ENCODE data around the gene GALNT10. TPM values are rescaled to one million over a fixed set of nuclear protein-coding genes. Genes with fewer than 3 reads are reported as not detected.
A peak's percentile ranks its signal among the peaks of the same experiment; 100 is the strongest.

GALNT10 gene
- total and polyA plus RNA-seq, 9 of the 15 experiments (the other 6 are each of a cell fraction or from before 2014, with no cell fraction given) = 4.6 to 37.1 (median 13.3) TPM

DNA sequence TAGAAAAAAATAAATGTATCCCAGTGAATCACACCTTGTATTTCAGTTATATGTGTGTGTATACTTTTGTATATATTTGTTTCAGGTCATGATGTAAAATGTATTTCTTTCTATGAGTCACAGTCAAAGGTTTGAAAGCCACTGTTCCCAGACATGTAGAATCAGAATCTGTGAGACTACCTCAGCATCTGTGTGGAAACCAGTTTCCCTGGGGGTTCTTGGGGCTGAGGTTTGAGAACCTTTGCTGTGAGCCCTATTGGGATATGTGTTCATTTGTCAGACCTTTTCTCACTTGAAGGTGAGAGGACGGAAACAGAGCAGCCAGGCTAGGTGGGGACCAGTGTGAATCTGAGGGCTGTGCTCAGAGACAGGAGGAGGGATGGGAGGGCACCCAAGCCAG is 176.6 kb downstream of the GALNT10 start:
- CTCF ChIA-PET (ENCODE audit: low intra/inter-chr PET ratio) = no interaction called here
- Histone ChIP-seq H3K9me3 (replicated peaks; ENCODE audit: control insufficient read depth, insufficient read depth, low read depth, low read length) (no peaks in the 10 kb centered on the region), H3K27ac (ENCODE audit: extremely low read depth, low read depth, low read length) (no peak overlapping the region), H3K79me2 (ENCODE audit: control insufficient read depth, insufficient read depth, low read length) (no peaks in the 10 kb centered on the region), H2AFZ (ENCODE audit: low read depth, low read length) (no peak overlapping the region), H4K20me1 (replicated peaks; ENCODE audit: control insufficient read depth, insufficient read depth, low read length) (no peaks in the 10 kb centered on the region), H3K4me3 (no peak overlapping the region), H3K4me1 (replicated peaks in 1 of 2; ENCODE audit: control insufficient read depth in 2 of 2, insufficient read depth in 2 of 2, low read length in 2 of 2) (peaks cover 0 to 9% of the 10 kb centered on the region in 2 experiments; a peak in 3 of 5 replicates), H3K27me3 (ENCODE audit: control insufficient read depth in 2 of 2, insufficient read depth in 2 of 2, low read length in 2 of 2) (no peaks in the 10 kb centered on the region), H3K9ac (ENCODE audit: insufficient read depth in 1 of 2, low read depth in 2 of 2, low read length in 2 of 2) (0 out of 4 replicates have a peak overlapping the region, but pooled peaks of 1 of the 2 experiments have one; percentile 8), H3K4me2 (ENCODE audit: insufficient read depth, low read length) (no peak overlapping the region), H3K36me3 (ENCODE audit: control insufficient read depth, insufficient read depth, low read length) (no peaks in the 10 kb centered on the region; the same call in 2 of the 3 replicates), H3K9me1 (ENCODE audit: control insufficient read depth, insufficient read depth, low read length) (no peaks in the 10 kb centered on the region)
- intact Hi-C loops (cut with micrococcal nuclease) = no loop called here
- POLR2A ChIA-PET = no interaction called here
- no peak for TF ChIP-seq ZNF696 (CRISPR knock-in tag; conservative IDR thresholded peaks at IDR 0.05)
- no peak for TF ChIP-seq RBM39 (optimal IDR thresholded peaks at IDR 0.05; ENCODE audit: low read depth, low read length)
- WGBS (ENCODE audit: insufficient coverage, low coverage, missing lambda C conversion rate) = 100% methylated on average over 1 of the region's 1 CpG
- no TSS peak for BruUV-seq (replicated peaks)
- ATAC-seq = no peak
- FAIRE-seq = no peak
- in situ Hi-C loops (cut with MboI) = no loop called here
- no peak for DNase-seq (ENCODE audit: extremely low read depth in 1 of 4, low spot score in 3 of 4)

DNA sequence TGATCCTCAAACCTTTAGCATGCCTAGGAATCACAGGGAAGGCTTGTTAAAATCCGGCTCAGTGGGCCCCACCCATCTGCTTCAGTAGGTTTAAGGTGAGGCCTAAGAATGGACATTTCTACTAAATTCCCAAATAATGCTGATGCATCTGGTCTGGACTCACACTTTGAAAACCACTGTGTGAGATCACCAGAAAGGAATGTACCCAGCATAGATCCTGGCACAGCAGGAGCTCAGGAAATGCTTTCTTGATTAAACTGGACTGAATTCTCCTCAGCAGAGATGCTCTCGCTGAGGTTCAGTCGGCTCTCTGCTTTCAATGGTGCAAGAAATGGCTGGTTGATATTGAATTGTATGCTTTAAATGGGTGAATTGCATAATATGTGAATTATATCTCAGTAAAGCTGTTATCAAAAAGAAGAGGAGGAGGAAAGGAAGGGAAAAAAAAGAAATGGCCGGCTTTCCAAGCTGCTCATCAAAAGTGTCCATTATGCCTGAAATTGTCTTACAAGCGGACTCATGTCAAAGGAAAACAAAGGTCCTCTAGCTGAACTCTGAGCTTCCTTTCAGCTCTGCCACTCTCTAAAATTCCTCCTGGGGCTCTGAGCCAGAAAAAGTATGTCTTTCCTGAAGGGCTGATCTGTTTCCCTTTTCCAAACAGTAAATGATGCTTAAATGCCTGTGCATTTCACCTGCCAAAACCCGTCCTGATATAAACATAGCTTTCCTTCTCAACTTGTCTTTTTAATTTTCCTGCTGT is 177.7 kb downstream of the GALNT10 start:
- H3K79me2 ChIP-seq (ENCODE audit: control insufficient read depth, insufficient read depth, low read length) = no peaks in the 10 kb centered on the region
- H2AFZ ChIP-seq (ENCODE audit: low read depth, low read length) = no peak overlapping the region
- FAIRE-seq (no peak), ATAC-seq (no peak), DNase-seq (ENCODE audit: extremely low read depth in 1 of 4, low spot score in 3 of 4) (no peak)
- no TSS peak for BruUV-seq (replicated peaks)
- no peak overlapping the region for H3K4me2 ChIP-seq (ENCODE audit: insufficient read depth, low read length)
- no peaks in the 10 kb centered on the region for H3K9me3 ChIP-seq (replicated peaks; ENCODE audit: control insufficient read depth, insufficient read depth, low read depth, low read length)
- peaks cover 7 to 20% of the 10 kb centered on the region in 2 experiments; a peak in 4 of 5 replicates for H3K4me1 ChIP-seq (replicated peaks in 1 of 2; ENCODE audit: control insufficient read depth in 2 of 2, insufficient read depth in 2 of 2, low read length in 2 of 2)
- H3K4me3 ChIP-seq = no peak overlapping the region
- ChIA-PET POLR2A (interaction anchor here (1.2 kb wide), 1 partner anchor 12 kb away, joined by 3 read pairs; no protein-coding TSS in a partner anchor), CTCF (ENCODE audit: low intra/inter-chr PET ratio) (no interaction called here)
- no peaks in the 10 kb centered on the region for H4K20me1 ChIP-seq (replicated peaks; ENCODE audit: control insufficient read depth, insufficient read depth, low read length)
- H3K36me3 ChIP-seq (ENCODE audit: control insufficient read depth, insufficient read depth, low read length) = no peaks in the 10 kb centered on the region; the same call in 2 of the 3 replicates
- H3K9ac ChIP-seq (ENCODE audit: insufficient read depth in 1 of 2, low read depth in 2 of 2, low read length in 2 of 2) = no peak overlapping the region; a peak in 1 of 4 replicates
- in situ Hi-C loops (cut with MboI) = no loop called here
- intact Hi-C loops (cut with micrococcal nuclease) = no loop called here
- WGBS (ENCODE audit: insufficient coverage, low coverage, missing lambda C conversion rate) = 86% methylated on average over 6 of the region's 6 CpGs
- no peak for TF ChIP-seq CCNT2 (IDR thresholded peaks at IDR 0.05; ENCODE audit: borderline replicate concordance, extremely low read depth, insufficient read length, low read depth, low read length)
- no peak for TF ChIP-seq GTF2E2 (tag; IDR thresholded peaks at IDR 0.05)
- TF ChIP-seq ZBTB1 (CRISPR knock-in tag; IDR thresholded peaks at IDR 0.05; ENCODE audit: borderline replicate concordance, low read depth) = no peak
- no peak for TF ChIP-seq FOXP1 (CRISPR knock-in tag; IDR thresholded peaks at IDR 0.05)
- TF ChIP-seq SRSF9 (IDR thresholded peaks at IDR 0.05; ENCODE audit: borderline replicate concordance, low read depth, low read length) = no peak
- TF ChIP-seq, protein P1, sequence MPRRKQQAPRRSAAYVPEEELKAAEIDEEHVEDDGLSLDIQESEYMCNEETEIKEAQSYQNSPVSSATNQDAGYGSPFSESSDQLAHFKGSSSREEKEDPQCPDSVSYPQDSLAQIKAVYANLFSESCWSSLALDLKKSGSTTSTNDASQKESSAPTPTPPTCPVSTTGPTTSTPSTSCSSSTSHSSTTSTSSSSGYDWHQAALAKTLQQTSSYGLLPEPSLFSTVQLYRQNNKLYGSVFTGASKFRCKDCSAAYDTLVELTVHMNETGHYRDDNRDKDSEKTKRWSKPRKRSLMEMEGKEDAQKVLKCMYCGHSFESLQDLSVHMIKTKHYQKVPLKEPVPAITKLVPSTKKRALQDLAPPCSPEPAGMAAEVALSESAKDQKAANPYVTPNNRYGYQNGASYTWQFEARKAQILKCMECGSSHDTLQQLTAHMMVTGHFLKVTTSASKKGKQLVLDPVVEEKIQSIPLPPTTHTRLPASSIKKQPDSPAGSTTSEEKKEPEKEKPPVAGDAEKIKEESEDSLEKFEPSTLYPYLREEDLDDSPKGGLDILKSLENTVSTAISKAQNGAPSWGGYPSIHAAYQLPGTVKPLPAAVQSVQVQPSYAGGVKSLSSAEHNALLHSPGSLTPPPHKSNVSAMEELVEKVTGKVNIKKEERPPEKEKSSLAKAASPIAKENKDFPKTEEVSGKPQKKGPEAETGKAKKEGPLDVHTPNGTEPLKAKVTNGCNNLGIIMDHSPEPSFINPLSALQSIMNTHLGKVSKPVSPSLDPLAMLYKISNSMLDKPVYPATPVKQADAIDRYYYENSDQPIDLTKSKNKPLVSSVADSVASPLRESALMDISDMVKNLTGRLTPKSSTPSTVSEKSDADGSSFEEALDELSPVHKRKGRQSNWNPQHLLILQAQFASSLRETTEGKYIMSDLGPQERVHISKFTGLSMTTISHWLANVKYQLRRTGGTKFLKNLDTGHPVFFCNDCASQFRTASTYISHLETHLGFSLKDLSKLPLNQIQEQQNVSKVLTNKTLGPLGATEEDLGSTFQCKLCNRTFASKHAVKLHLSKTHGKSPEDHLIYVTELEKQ (CRISPR knock-in tag; IDR thresholded peaks at IDR 0.05) = no peak
- no peak overlapping the region for H3K27ac ChIP-seq (ENCODE audit: extremely low read depth, low read depth, low read length)
- peaks cover 4% of the 10 kb centered on the region for H3K9me1 ChIP-seq (ENCODE audit: control insufficient read depth, insufficient read depth, low read length)
- H3K27me3 ChIP-seq (ENCODE audit: control insufficient read depth in 2 of 2, insufficient read depth in 2 of 2, low read length in 2 of 2) = no peaks in the 10 kb centered on the region

All from K562 (cell line).